ENCODE measurements around the gene SCEL. TPM values are rescaled to one million over a fixed set of nuclear protein-coding genes. Genes with fewer than 3 reads are reported as not detected.

Gene SCEL
- total and polyA plus RNA-seq, 2 experiments from 2014 or later: not detected

DNA sequence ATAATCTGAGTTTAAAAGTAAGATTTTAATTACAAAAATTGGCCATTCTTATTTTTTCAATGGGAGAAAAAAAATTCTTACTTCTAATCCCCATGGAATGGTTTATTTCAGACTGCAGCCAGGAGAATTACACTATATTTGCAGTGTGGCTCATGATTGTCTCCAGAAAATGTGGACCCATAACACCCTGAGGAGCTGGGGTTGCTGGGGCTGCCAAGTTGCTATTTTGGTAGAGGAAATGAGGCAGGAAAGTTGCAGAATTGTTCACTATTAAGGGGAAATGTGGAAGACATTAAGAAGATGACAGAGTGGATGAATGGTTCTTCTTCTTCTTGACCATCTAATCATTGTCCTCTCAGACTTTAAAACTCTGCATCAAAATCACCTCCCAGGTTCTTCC lies 4.6 kb upstream of the SCEL start:
- Histone ChIP-seq H3K9me2 (ENCODE audit: insufficient read depth) (0 out of 2 replicates have a peak, but pooled peaks cover 3% of the 10 kb centered on the region), H3K36me3 (ENCODE audit: insufficient read depth) (no peaks in the 10 kb centered on the region), H3K4me3 (no peak overlapping the region), H3K4me2 (no peak overlapping the region), H3K4me1 (ENCODE audit: insufficient read depth) (no peaks in the 10 kb centered on the region), H3K27ac (ENCODE audit: low read depth) (no peak overlapping the region), H3F3A (replicated peaks; ENCODE audit: low read depth) (no peaks in the 10 kb centered on the region), H4K20me1 (replicated peaks; ENCODE audit: insufficient read depth) (no peaks in the 10 kb centered on the region), H3K27me3 (ENCODE audit: insufficient read depth) (no peaks in the 10 kb centered on the region), H2AFZ (no peak overlapping the region), H3K79me2 (replicated peaks; ENCODE audit: insufficient read depth) (no peaks in the 10 kb centered on the region)
- ATAC-seq (no peak), DNase-seq (ENCODE audit: low spot score) (no peak)
- H3K36me3 Mint-ChIP-seq (ENCODE audit: low read depth): no peaks in the 10 kb centered on the region
- no peaks in the 10 kb centered on the region for H3K4me1 Mint-ChIP-seq
- H3K27ac Mint-ChIP-seq: no peak overlapping the region
- TF ChIP-seq, protein P1, sequence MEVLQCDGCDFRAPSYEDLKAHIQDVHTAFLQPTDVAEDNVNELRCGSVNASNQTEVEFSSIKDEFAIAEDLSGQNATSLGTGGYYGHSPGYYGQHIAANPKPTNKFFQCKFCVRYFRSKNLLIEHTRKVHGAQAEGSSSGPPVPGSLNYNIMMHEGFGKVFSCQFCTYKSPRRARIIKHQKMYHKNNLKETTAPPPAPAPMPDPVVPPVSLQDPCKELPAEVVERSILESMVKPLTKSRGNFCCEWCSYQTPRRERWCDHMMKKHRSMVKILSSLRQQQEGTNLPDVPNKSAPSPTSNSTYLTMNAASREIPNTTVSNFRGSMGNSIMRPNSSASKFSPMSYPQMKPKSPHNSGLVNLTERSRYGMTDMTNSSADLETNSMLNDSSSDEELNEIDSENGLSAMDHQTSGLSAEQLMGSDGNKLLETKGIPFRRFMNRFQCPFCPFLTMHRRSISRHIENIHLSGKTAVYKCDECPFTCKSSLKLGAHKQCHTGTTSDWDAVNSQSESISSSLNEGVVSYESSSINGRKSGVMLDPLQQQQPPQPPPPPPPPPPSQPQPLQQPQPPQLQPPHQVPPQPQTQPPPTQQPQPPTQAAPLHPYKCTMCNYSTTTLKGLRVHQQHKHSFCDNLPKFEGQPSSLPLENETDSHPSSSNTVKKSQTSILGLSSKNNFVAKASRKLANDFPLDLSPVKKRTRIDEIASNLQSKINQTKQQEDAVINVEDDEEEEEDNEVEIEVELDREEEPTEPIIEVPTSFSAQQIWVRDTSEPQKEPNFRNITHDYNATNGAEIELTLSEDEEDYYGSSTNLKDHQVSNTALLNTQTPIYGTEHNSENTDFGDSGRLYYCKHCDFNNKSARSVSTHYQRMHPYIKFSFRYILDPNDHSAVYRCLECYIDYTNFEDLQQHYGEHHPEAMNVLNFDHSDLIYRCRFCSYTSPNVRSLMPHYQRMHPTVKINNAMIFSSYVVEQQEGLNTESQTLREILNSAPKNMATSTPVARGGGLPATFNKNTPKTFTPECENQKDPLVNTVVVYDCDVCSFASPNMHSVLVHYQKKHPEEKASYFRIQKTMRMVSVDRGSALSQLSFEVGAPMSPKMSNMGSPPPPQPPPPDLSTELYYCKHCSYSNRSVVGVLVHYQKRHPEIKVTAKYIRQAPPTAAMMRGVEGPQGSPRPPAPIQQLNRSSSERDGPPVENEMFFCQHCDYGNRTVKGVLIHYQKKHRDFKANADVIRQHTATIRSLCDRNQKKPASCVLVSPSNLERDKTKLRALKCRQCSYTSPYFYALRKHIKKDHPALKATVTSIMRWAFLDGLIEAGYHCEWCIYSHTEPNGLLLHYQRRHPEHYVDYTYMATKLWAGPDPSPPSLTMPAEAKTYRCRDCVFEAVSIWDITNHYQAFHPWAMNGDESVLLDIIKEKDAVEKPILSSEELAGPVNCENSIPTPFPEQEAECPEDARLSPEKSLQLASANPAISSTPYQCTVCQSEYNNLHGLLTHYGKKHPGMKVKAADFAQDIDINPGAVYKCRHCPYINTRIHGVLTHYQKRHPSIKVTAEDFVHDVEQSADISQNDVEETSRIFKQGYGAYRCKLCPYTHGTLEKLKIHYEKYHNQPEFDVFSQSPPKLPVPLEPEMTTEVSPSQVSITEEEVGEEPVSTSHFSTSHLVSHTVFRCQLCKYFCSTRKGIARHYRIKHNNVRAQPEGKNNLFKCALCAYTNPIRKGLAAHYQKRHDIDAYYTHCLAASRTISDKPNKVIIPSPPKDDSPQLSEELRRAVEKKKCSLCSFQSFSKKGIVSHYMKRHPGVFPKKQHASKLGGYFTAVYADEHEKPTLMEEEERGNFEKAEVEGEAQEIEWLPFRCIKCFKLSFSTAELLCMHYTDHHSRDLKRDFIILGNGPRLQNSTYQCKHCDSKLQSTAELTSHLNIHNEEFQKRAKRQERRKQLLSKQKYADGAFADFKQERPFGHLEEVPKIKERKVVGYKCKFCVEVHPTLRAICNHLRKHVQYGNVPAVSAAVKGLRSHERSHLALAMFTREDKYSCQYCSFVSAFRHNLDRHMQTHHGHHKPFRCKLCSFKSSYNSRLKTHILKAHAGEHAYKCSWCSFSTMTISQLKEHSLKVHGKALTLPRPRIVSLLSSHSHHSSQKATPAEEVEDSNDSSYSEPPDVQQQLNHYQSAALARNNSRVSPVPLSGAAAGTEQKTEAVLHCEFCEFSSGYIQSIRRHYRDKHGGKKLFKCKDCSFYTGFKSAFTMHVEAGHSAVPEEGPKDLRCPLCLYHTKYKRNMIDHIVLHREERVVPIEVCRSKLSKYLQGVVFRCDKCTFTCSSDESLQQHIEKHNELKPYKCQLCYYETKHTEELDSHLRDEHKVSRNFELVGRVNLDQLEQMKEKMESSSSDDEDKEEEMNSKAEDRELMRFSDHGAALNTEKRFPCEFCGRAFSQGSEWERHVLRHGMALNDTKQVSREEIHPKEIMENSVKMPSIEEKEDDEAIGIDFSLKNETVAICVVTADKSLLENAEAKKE (CRISPR knock-in tag; IDR thresholded peaks at IDR 0.05): no peak
- no peak for TF ChIP-seq EZH2phosphoT487 (IDR thresholded peaks at IDR 0.05; ENCODE audit: unreplicated experiment)
- no peak for TF ChIP-seq CREB1 (CRISPR knock-in tag; IDR thresholded peaks at IDR 0.05; ENCODE audit: low read depth)
- TF ChIP-seq, protein P2, sequence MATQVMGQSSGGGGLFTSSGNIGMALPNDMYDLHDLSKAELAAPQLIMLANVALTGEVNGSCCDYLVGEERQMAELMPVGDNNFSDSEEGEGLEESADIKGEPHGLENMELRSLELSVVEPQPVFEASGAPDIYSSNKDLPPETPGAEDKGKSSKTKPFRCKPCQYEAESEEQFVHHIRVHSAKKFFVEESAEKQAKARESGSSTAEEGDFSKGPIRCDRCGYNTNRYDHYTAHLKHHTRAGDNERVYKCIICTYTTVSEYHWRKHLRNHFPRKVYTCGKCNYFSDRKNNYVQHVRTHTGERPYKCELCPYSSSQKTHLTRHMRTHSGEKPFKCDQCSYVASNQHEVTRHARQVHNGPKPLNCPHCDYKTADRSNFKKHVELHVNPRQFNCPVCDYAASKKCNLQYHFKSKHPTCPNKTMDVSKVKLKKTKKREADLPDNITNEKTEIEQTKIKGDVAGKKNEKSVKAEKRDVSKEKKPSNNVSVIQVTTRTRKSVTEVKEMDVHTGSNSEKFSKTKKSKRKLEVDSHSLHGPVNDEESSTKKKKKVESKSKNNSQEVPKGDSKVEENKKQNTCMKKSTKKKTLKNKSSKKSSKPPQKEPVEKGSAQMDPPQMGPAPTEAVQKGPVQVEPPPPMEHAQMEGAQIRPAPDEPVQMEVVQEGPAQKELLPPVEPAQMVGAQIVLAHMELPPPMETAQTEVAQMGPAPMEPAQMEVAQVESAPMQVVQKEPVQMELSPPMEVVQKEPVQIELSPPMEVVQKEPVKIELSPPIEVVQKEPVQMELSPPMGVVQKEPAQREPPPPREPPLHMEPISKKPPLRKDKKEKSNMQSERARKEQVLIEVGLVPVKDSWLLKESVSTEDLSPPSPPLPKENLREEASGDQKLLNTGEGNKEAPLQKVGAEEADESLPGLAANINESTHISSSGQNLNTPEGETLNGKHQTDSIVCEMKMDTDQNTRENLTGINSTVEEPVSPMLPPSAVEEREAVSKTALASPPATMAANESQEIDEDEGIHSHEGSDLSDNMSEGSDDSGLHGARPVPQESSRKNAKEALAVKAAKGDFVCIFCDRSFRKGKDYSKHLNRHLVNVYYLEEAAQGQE (IDR thresholded peaks at IDR 0.05; ENCODE audit: unreplicated experiment): no peak
- no peak for TF ChIP-seq ZNF114 (CRISPR knock-in tag; IDR thresholded peaks at IDR 0.05)
- TF ChIP-seq POLR2AphosphoS5 (IDR thresholded peaks at IDR 0.05; ENCODE audit: low read depth): no peak
- TF ChIP-seq STAT1 (IDR thresholded peaks at IDR 0.05; ENCODE audit: unreplicated experiment): no peak
- TF ChIP-seq NANOG (IDR thresholded peaks at IDR 0.05; ENCODE audit: borderline replicate concordance): no peak
- TF ChIP-seq, protein P3, sequence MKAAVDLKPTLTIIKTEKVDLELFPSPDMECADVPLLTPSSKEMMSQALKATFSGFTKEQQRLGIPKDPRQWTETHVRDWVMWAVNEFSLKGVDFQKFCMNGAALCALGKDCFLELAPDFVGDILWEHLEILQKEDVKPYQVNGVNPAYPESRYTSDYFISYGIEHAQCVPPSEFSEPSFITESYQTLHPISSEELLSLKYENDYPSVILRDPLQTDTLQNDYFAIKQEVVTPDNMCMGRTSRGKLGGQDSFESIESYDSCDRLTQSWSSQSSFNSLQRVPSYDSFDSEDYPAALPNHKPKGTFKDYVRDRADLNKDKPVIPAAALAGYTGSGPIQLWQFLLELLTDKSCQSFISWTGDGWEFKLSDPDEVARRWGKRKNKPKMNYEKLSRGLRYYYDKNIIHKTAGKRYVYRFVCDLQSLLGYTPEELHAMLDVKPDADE (IDR thresholded peaks at IDR 0.05): no peak
- TF ChIP-seq JUNB (IDR thresholded peaks at IDR 0.05; ENCODE audit: unreplicated experiment): no peak
- no peak for TF ChIP-seq EZH2 (IDR thresholded peaks at IDR 0.05; ENCODE audit: low read depth, unreplicated experiment)
- TF ChIP-seq, protein P4, sequence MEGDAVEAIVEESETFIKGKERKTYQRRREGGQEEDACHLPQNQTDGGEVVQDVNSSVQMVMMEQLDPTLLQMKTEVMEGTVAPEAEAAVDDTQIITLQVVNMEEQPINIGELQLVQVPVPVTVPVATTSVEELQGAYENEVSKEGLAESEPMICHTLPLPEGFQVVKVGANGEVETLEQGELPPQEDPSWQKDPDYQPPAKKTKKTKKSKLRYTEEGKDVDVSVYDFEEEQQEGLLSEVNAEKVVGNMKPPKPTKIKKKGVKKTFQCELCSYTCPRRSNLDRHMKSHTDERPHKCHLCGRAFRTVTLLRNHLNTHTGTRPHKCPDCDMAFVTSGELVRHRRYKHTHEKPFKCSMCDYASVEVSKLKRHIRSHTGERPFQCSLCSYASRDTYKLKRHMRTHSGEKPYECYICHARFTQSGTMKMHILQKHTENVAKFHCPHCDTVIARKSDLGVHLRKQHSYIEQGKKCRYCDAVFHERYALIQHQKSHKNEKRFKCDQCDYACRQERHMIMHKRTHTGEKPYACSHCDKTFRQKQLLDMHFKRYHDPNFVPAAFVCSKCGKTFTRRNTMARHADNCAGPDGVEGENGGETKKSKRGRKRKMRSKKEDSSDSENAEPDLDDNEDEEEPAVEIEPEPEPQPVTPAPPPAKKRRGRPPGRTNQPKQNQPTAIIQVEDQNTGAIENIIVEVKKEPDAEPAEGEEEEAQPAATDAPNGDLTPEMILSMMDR (conservative IDR thresholded peaks at IDR 0.05; ENCODE audit: low read depth in 2 of 2): no peak
- no peak for TF ChIP-seq ZNF331 (CRISPR knock-in tag; IDR thresholded peaks at IDR 0.05; ENCODE audit: low read depth)
- no peaks in the 10 kb centered on the region for H3K9me3 Mint-ChIP-seq
- H3K4me3 Mint-ChIP-seq: no peak overlapping the region
- H3K27me3 Mint-ChIP-seq (ENCODE audit: insufficient read depth, low read depth, poor library complexity): no peaks in the 10 kb centered on the region
